GM13977 (cell line): ENCODE measurements around the gene SLC17A8.

Experiments used
- DNase-seq: peaks from one replicate; pipeline ENCODE4 v3.0.0; 2012; ENCODE audit warnings: low spot score
- CTCF ChIP-seq: IDR thresholded peaks from 2 replicates; pipeline ENCODE4 v1.5.1; 2012; ENCODE audit warnings: mild to moderate bottlenecking, control low read depth; ENCODE audit not compliant: insufficient read depth; ENCODE audit errors: extremely low read depth, missing control alignments
- in situ Hi-C: fragments of 300-500 bp; cut with MboI; formaldehyde crosslinking; loops from one replicate; pipeline ENCODE4 v1.12.0; 2022; ENCODE audit warnings: low sequenced_read_pairs, low pct_unique_long_range_greater_than_20kb, mixed read lengths, inconsistent platforms; ENCODE audit not compliant: unreplicated experiment

Gene SLC17A8

GRCh38 chr12:100365411-100365810 lies 8.5 kb downstream of the SLC17A8 start:
- no peak for TF ChIP-seq CTCF
- in situ Hi-C loops, result no loop called here
- no peak for DNase-seq

DNA sequence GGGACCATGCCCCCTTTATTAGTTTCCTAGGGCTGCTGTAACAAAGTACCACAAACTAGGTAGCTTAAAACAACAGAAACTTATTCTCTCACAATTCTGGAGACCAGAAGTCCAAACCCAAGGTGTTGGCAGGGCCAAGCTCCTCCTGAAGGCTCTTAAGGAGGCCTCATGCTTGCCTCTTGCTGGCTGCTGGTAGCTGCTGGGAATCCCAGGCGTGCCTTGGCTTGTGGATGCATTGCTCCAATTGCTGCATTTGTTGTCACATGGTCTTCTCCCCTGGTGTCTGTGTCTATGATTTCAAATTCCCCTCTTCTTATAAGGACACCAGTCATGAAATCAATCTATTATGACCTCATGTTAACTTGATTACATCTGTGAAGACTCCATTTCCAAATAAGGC lies 11.2 kb downstream of the SLC17A8 start:
- in situ Hi-C loops, result no loop called here
- TF ChIP-seq CTCF, result no peak
- DNase-seq, result no peak

- no peak for DNase-seq
- no peak for TF ChIP-seq CTCF
- in situ Hi-C loops, result no loop called here
These were observed 14.3 kb downstream of the SLC17A8 start for GRCh38 chr12:100371146-100371545.

DNA sequence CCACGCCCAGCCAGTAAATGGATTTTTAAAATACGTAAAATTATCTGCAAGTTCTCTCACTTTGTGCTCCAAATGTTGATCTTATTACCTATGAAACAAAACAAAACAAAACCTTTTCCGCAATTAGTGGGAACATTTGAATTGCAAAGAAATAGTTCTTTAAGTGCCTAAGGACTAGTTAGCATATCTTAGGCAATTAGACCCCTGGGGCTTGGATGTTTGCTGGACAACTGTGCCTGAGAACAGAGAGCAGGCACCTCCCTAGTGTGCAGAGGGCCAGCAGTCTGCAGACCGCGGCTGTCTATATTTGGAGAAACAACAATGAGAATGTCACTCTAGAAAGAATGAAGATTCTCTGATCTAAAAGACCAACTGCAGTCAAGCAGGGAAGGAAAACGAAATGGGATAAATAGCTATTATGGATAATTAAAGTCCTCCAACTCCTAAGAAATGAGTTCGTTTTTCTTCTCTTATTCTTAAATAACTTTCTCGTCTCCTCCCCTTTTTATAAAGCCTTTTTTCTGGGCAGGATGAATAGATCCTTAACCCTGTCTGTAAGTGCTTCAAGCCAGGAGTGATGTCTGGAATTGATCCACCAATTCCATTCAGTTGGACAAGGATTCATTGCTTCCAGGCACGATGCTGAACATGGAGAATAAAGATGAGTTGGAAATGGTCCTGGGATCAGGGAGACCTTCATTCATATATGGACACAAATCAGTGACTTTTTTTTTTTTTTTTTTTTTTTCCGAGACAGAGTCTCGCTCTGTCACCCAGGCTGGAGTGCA lies 16.2 kb downstream of the SLC17A8 start:
- in situ Hi-C loops, result no loop called here
- DNase-seq, result no peak

GRCh38 chr12:100375038-100375735 lies 18.3 kb downstream of the SLC17A8 start:
- DNase-seq, result no peak
- in situ Hi-C loops, result no loop called here
- TF ChIP-seq CTCF, result no peak

More for the DNA sequence above, 16.2 kb downstream of the SLC17A8 start:
- no peak for TF ChIP-seq CTCF

GRCh38 chr12:100376161-100376560 lies 19.3 kb downstream of the SLC17A8 start:
- no peak for DNase-seq
- in situ Hi-C loops, result no loop called here
- no peak for TF ChIP-seq CTCF
